Measurements from ENCODE around the gene CABP7.

DNA sequence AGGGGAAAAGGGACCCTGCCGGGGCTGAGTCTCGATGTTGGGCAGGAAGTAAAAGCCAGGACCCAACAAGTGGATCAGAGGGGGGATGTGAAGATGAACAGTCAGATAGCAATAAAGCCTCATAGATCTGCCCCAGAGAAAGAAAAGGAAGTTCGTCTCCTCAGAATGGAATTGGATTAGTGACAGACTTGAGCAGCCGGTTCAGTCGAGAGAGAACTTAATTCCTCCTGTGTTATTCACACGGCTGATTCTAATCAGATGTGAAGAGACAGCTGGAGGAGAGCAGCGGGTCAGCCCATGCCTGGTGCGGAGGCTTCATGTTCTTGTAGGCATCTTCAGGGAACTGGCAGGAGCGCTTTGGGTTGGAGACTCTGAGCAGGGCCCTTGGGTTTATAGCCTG, 29.3 kb upstream of the CABP7 start:
- no peak for TF ChIP-seq POLR2AphosphoS5 (IDR thresholded peaks at IDR 0.05)
- TF ChIP-seq, protein P1, sequence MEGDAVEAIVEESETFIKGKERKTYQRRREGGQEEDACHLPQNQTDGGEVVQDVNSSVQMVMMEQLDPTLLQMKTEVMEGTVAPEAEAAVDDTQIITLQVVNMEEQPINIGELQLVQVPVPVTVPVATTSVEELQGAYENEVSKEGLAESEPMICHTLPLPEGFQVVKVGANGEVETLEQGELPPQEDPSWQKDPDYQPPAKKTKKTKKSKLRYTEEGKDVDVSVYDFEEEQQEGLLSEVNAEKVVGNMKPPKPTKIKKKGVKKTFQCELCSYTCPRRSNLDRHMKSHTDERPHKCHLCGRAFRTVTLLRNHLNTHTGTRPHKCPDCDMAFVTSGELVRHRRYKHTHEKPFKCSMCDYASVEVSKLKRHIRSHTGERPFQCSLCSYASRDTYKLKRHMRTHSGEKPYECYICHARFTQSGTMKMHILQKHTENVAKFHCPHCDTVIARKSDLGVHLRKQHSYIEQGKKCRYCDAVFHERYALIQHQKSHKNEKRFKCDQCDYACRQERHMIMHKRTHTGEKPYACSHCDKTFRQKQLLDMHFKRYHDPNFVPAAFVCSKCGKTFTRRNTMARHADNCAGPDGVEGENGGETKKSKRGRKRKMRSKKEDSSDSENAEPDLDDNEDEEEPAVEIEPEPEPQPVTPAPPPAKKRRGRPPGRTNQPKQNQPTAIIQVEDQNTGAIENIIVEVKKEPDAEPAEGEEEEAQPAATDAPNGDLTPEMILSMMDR (IDR thresholded peaks at IDR 0.05): no peak
